Natural killer cell (primary cell): ENCODE results near the gene KIF6. TPM values are rescaled to one million over a fixed set of nuclear protein-coding genes. Genes with fewer than 3 reads are reported as not detected.

Experiments
- ATAC-seq, 3 donors: fragments of 150-1000 bp in 2 of 3; fragments of 200-7000 bp in 1 of 3; cut with Tn5 transposase; 1 replicate in 1 of 3; 2 replicates in 2 of 3; pipeline ENCODE4 v1.10.0; 2021; ENCODE audit warnings: mild to moderate bottlenecking in 2 of 3, moderate library complexity in 2 of 3
- DNase-seq, 2 donors: peaks; one replicate each; pipeline versions ENCODE4 v3.0.0 to v3.0.0-alpha.2; 2013 to 2021; ENCODE audit warnings: mixed read lengths in 1 of 2
- H3K27ac ChIP-seq: one replicate; pipeline ENCODE4 v1.5.1; 2013; ENCODE audit warnings: mild to moderate bottlenecking, low read length
- H3K27me3 ChIP-seq: one replicate; pipeline ENCODE4 v1.6.1; 2013; ENCODE audit warnings: low read length; ENCODE audit not compliant: control insufficient read depth, insufficient read depth
- H3K36me3 ChIP-seq: one replicate; pipeline ENCODE4 v1.6.1; 2013; ENCODE audit warnings: low read length; ENCODE audit not compliant: control insufficient read depth, insufficient read depth
- H3K4me1 ChIP-seq: one replicate; pipeline ENCODE4 v1.6.1; 2013; ENCODE audit warnings: low read length; ENCODE audit not compliant: control insufficient read depth, insufficient read depth
- H3K4me3 ChIP-seq: one replicate; pipeline ENCODE4 v1.5.1; 2013; ENCODE audit warnings: low read length
- H3K9me3 ChIP-seq: one replicate; pipeline ENCODE4 v1.6.1; 2013; ENCODE audit warnings: low read length; ENCODE audit not compliant: control insufficient read depth, insufficient read depth
- H3K27ac Mint-ChIP-seq, 2 donors: one replicate each; pipeline ENCODE4 v1.8.0; 2022; ENCODE audit warnings: mild to moderate bottlenecking in 2 of 2, mixed read lengths in 2 of 2, moderate library complexity in 1 of 2
- H3K27me3 Mint-ChIP-seq, 2 donors: one replicate each; pipeline ENCODE4 v1.8.0; 2022; ENCODE audit warnings: low read depth in 2 of 2, mixed read lengths in 2 of 2
- H3K36me3 Mint-ChIP-seq: one replicate; pipeline ENCODE4 v1.8.0; 2022; ENCODE audit warnings: mixed read lengths
- H3K4me1 Mint-ChIP-seq, 2 donors: one replicate each; pipeline ENCODE4 v1.8.0; 2022; ENCODE audit warnings: mixed read lengths in 2 of 2
- H3K4me3 Mint-ChIP-seq: one replicate; pipeline ENCODE4 v1.8.0; 2022; ENCODE audit warnings: mild to moderate bottlenecking, moderate library complexity, mixed read lengths
- H3K9me3 Mint-ChIP-seq, 2 donors: one replicate each; pipeline ENCODE4 v1.8.0; 2022; ENCODE audit warnings: mixed read lengths in 2 of 2
- CTCF ChIP-seq: fragments of 200-600 bp; IDR thresholded peaks from one replicate; pipeline ENCODE4 v1.8.0; 2022; ENCODE audit warnings: antibody characterized with exemption
- WGBS: methylation state at CpG from one replicate; pipeline ENCODE4 v1.1.7; 2013; ENCODE audit warnings: missing lambda C conversion rate; ENCODE audit not compliant: insufficient coverage; 5-methylcytosine and 5-hydroxymethylcytosine counted together
- intact Hi-C: fragments of 100-400 bp; cut with micrococcal nuclease; formaldehyde crosslinking; loops from one replicate; pipeline ENCODE4 v1.14.2; 2022
- total RNA-seq, 4 donors: library from RNA; stranded (reverse); fragments of 120-200 nt in 1 of 4; gene quantifications; one replicate each; pipeline versions ENCODE4 v1.2.3 to v1.2.4, GENCODE V29; 2013 to 2022

The KIF6 gene
- total RNA-seq, 3 donors from 2014 or later (not counting 1 experiment from before 2014, with no cell fraction given), result not detected

- no peaks in the 10 kb centered on the region for H3K36me3 Mint-ChIP-seq
- intact Hi-C loops, result no loop called here
- Histone ChIP-seq H3K27ac (no peak overlapping the region), H3K4me1 (peaks cover 12% of the 10 kb centered on the region), H3K4me3 (no peak overlapping the region), H3K9me3 (no peaks in the 10 kb centered on the region), H3K27me3 (no peaks in the 10 kb centered on the region), H3K36me3 (no peaks in the 10 kb centered on the region)
- H3K9me3 Mint-ChIP-seq, result no peaks in the 10 kb centered on the region
- H3K27ac Mint-ChIP-seq, result no peak overlapping the region
- H3K4me1 Mint-ChIP-seq, result peaks cover 13 to 14% of the 10 kb centered on the region in 2 donors
- peaks cover 0 to 12% of the 10 kb centered on the region in 2 donors for H3K27me3 Mint-ChIP-seq
- TF ChIP-seq CTCF, result no peak
- no peak for ATAC-seq
- H3K4me3 Mint-ChIP-seq, result no peak overlapping the region
- DNase-seq, result no peak
- 52% methylated on average over 2 of the region's 3 CpGs for whole genome bisulfite sequencing
These were observed 394.7 kb downstream of the KIF6 start for GRCh38 chr6:39330476-39330875.

- Histone ChIP-seq H3K4me3 (no peak overlapping the region), H3K27ac (no peak overlapping the region), H3K4me1 (peaks cover 8% of the 10 kb centered on the region), H3K27me3 (no peaks in the 10 kb centered on the region), H3K9me3 (no peaks in the 10 kb centered on the region), H3K36me3 (no peaks in the 10 kb centered on the region)
- H3K27me3 Mint-ChIP-seq, result peaks cover 0 to 12% of the 10 kb centered on the region in 2 donors
- TF ChIP-seq CTCF, result no peak
- H3K27ac Mint-ChIP-seq, result no peak overlapping the region
- 80% methylated on average over 3 of the region's 3 CpGs for WGBS
- no peak for ATAC-seq
- no peaks in the 10 kb centered on the region for H3K36me3 Mint-ChIP-seq
- H3K4me3 Mint-ChIP-seq, result no peak overlapping the region
- H3K9me3 Mint-ChIP-seq, result no peaks in the 10 kb centered on the region
- intact Hi-C loops, result no loop called here
- DNase-seq, result peak in 1 of 2 donors; percentile 14
- peaks cover 10 to 11% of the 10 kb centered on the region in 2 donors for H3K4me1 Mint-ChIP-seq
These were observed 395.2 kb downstream of the KIF6 start for GRCh38 chr6:39330057-39330456.

GRCh38 chr6:39328066-39328465 lies 397.1 kb downstream of the KIF6 start:
- no peak overlapping the region for H3K4me3 Mint-ChIP-seq
- H3K4me1 Mint-ChIP-seq, result peaks cover 5 to 9% of the 10 kb centered on the region in 2 donors
- WGBS, result 93% methylated on average over 12 of the region's 12 CpGs
- ATAC-seq (no peak), DNase-seq (no peak)
- Histone ChIP-seq H3K4me3 (no peak overlapping the region), H3K27ac (no peak overlapping the region), H3K27me3 (no peaks in the 10 kb centered on the region), H3K4me1 (peaks cover 4% of the 10 kb centered on the region), H3K36me3 (no peaks in the 10 kb centered on the region), H3K9me3 (no peaks in the 10 kb centered on the region)
- TF ChIP-seq CTCF, result no peak
- peaks cover 0 to 12% of the 10 kb centered on the region in 2 donors for H3K27me3 Mint-ChIP-seq
- no peaks in the 10 kb centered on the region for H3K9me3 Mint-ChIP-seq
- H3K27ac Mint-ChIP-seq, result no peak overlapping the region
- intact Hi-C loops, result no loop called here
- no peaks in the 10 kb centered on the region for H3K36me3 Mint-ChIP-seq

- TF ChIP-seq CTCF, result no peak
- DNase-seq, result no peak
- no peak for ATAC-seq
- Histone ChIP-seq H3K9me3 (no peaks in the 10 kb centered on the region), H3K27me3 (no peaks in the 10 kb centered on the region), H3K4me3 (no peak overlapping the region), H3K27ac (no peak overlapping the region), H3K4me1 (peaks cover 4% of the 10 kb centered on the region), H3K36me3 (no peaks in the 10 kb centered on the region)
- Mint-ChIP-seq H3K27ac (no peak overlapping the region), H3K9me3 (no peaks in the 10 kb centered on the region), H3K36me3 (no peaks in the 10 kb centered on the region), H3K4me1 (peaks cover 0 to 9% of the 10 kb centered on the region in 2 donors), H3K27me3 (peaks cover 0 to 7% of the 10 kb centered on the region in 2 donors), H3K4me3 (no peak overlapping the region)
- intact Hi-C loops, result no loop called here
- WGBS, result 80% methylated on average over 4 of the region's 5 CpGs
These were observed 397.7 kb downstream of the KIF6 start for GRCh38 chr6:39327507-39327906.
